Type B pancreatic cell (in vitro differentiated cells): ENCODE results near the gene ARSG. TPM values are rescaled to one million over a fixed set of nuclear protein-coding genes. Genes with fewer than 3 reads are reported as not detected.
A peak's percentile ranks its signal among the peaks of the same experiment; 100 is the strongest.

ENCODE experiments used
- DNase-seq: peaks from one replicate; pipeline ENCODE4 v3.0.0; 2021; ENCODE audit warnings: mixed read lengths; ENCODE audit not compliant: unreplicated experiment; ENCODE audit errors: extremely low spot score
- H3K27ac Mint-ChIP-seq: 2 replicates; pipeline ENCODE4 v1.8.0; 2021; ENCODE audit warnings: mild to moderate bottlenecking, mixed read lengths
- H3K27me3 Mint-ChIP-seq: 2 replicates; pipeline ENCODE4 v1.8.0; 2021; ENCODE audit warnings: mixed read lengths
- H3K36me3 Mint-ChIP-seq: 2 replicates; pipeline ENCODE4 v1.8.0; 2021; ENCODE audit warnings: mixed read lengths
- H3K4me1 Mint-ChIP-seq: one replicate; pipeline ENCODE4 v1.8.0; 2021; ENCODE audit warnings: mixed read lengths; ENCODE audit not compliant: unreplicated experiment
- H3K4me3 Mint-ChIP-seq: 2 replicates; pipeline ENCODE4 v1.8.0; 2021; ENCODE audit warnings: mild to moderate bottlenecking, mixed read lengths
- H3K9me3 Mint-ChIP-seq: 2 replicates; pipeline ENCODE4 v1.8.0; 2021; ENCODE audit warnings: mixed read lengths
- total RNA-seq: library from RNA; stranded (reverse); gene quantifications from 2 replicates; pipeline ENCODE4 v1.2.1, GENCODE V29; 2021; ENCODE audit warnings: low replicate concordance
- TF ChIP-seq, protein P1 (sequence below): fragments of 200-600 bp; sonication (generic); conservative IDR thresholded peaks from 2 replicates; pipeline ENCODE4 v1.5.0; 2021; ENCODE audit warnings: antibody characterized with exemption, mild to moderate bottlenecking

ARSG gene
- total RNA-seq, 1 donor from 2014 or later = 4.1 TPM

GRCh38 chr17:68314916-68315535 is 23.7 kb downstream of the ARSG start:
- H3K27ac Mint-ChIP-seq = no peak overlapping the region
- H3K4me3 Mint-ChIP-seq = no peak overlapping the region
- H3K36me3 Mint-ChIP-seq = no peaks in the 10 kb centered on the region
- no peaks in the 10 kb centered on the region for H3K27me3 Mint-ChIP-seq
- no peaks in the 10 kb centered on the region for H3K9me3 Mint-ChIP-seq
- DNase-seq = no peak
- TF ChIP-seq, protein P1, sequence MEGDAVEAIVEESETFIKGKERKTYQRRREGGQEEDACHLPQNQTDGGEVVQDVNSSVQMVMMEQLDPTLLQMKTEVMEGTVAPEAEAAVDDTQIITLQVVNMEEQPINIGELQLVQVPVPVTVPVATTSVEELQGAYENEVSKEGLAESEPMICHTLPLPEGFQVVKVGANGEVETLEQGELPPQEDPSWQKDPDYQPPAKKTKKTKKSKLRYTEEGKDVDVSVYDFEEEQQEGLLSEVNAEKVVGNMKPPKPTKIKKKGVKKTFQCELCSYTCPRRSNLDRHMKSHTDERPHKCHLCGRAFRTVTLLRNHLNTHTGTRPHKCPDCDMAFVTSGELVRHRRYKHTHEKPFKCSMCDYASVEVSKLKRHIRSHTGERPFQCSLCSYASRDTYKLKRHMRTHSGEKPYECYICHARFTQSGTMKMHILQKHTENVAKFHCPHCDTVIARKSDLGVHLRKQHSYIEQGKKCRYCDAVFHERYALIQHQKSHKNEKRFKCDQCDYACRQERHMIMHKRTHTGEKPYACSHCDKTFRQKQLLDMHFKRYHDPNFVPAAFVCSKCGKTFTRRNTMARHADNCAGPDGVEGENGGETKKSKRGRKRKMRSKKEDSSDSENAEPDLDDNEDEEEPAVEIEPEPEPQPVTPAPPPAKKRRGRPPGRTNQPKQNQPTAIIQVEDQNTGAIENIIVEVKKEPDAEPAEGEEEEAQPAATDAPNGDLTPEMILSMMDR = no peak
- peaks cover 17% of the 10 kb centered on the region for H3K4me1 Mint-ChIP-seq

DNA sequence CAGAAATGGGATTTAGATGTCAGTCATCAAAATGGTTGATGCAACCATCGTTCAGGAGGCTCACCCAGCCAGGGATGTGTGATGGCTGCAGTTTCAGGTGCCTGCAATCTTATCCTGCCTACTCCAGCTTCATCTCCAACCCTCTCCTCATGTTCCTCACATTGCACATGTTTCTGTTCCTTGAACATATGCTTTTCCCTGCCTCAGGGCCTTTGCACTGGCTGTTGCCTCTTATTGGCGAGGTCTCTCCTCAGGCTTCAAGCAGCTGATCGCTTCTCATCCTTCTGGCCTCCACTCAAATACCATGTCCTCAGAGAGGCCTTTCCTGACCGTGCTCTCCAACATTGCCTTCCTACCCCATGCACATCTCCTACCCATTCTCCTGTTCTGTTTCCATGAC is 24.6 kb downstream of the ARSG start:
- Mint-ChIP-seq H3K4me1 (peaks cover 23% of the 10 kb centered on the region), H3K36me3 (no peaks in the 10 kb centered on the region), H3K4me3 (no peak overlapping the region), H3K9me3 (no peaks in the 10 kb centered on the region), H3K27me3 (no peaks in the 10 kb centered on the region), H3K27ac (no peak overlapping the region)
- DNase-seq = no peak
- TF ChIP-seq, protein P1 = no peak

DNA sequence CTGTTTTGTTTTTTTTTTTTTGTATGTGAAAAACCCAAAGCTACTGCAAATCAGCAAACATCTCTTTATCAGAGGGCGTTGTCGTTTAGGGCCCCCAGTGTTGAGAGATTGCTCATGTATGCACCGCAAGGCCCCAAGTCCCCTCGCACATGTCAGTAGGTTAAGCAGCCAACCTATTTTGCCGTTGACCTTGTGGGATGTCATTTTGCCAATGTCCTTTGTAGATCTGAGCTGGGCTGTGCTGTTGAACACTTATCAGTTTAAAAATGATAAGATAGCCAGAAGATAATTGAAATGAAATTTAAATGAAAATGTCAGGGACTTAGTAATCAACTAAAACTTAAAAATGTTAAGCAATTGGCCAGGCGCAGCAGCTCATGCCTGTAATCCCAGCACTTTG is 26.2 kb downstream of the ARSG start:
- H3K4me1 Mint-ChIP-seq = peaks cover 25% of the 10 kb centered on the region
- H3K9me3 Mint-ChIP-seq = no peaks in the 10 kb centered on the region
- H3K27me3 Mint-ChIP-seq = no peaks in the 10 kb centered on the region
- TF ChIP-seq, protein P1 = no peak
- no peak overlapping the region for H3K27ac Mint-ChIP-seq
- no peak for DNase-seq
- no peaks in the 10 kb centered on the region for H3K36me3 Mint-ChIP-seq
- H3K4me3 Mint-ChIP-seq = no peak overlapping the region

DNA sequence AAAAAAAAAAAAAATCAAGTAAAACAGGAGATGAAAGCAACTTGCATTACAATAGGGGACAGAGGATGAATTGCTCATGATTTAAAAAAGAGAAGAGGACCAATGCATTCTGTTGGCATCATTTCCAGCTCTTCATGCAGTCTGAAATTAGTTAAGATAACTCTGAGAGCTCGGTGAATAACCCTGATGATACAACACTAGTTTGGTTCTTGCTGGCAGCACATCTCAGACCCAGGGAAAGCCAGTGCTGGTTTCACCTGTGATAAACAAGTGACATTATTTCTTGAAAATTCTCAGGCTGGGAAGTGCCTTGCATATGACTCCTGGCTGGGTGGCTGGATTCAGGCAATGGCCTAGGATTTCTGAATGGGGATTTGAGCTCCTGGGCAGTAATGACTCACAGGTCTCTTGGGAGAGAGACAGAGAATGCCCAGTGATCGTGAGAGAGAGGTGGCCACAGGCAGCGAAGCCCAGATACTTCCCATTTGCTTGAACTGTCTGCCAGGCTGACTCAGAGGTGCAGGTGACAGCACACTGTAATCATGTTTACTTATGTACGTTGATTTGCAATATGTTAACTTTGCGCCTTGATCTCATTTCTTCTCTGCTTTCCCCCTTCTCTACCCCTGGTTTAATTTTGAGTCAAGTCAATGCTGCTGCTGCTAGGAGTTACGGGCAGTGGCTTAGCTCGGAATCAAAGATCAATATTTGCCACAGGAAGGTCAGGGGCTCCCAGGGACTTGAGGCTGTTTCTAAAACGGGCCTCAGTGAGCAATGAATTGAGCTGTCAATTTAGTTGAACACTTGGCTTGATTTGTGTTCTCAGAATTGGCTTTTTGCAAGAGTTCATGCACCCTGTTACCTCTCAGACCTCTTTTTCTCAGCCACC is 27.1 kb downstream of the ARSG start:
- Mint-ChIP-seq H3K36me3 (no peaks in the 10 kb centered on the region), H3K4me3 (peak overlapping the region; percentile 21), H3K9me3 (no peaks in the 10 kb centered on the region), H3K27me3 (no peaks in the 10 kb centered on the region), H3K4me1 (peaks cover 22% of the 10 kb centered on the region), H3K27ac (no peak overlapping the region)
- no peak for DNase-seq
- TF ChIP-seq, protein P1 = no peak

GRCh38 chr17:68319410-68320162 is 28.3 kb downstream of the ARSG start:
- Mint-ChIP-seq H3K9me3 (no peaks in the 10 kb centered on the region), H3K4me3 (no peak overlapping the region), H3K36me3 (no peaks in the 10 kb centered on the region), H3K27me3 (no peaks in the 10 kb centered on the region), H3K4me1 (peaks cover 22% of the 10 kb centered on the region), H3K27ac (no peak overlapping the region)
- TF ChIP-seq, protein P1 = no peak
- DNase-seq = no peak
